ENCODE measurements around the gene GNA15.

GNA15 gene

DNA sequence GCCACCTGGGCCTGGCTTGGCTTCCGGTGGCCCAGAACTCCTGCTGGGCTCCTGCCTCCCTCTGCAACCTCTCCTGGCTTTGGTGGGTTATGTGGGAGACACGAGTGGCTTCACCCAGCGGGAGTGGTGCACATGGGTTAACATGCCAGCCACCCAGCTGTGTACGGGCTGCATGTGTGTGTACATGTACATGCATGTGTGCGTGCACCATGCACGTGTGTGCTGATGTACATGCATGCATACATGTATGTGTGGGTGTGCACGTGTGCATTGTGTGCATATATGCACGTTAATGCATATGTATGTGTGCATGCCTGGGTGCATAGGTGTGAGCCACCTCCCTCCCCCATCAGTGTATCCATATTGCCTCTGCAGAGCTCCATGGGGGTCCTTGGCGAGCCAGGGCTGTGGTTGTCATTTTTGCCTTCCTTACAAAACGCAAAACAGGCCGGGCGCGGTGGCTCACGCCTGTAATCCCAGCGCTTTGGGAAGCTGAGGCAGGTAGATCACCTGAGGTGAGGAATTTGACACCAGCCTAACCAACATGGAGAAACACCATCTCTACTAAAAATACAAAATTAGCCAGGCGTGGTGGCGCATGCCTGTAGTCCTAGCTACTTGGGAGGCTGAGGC lies 29.2 kb upstream of the GNA15 start:
- DNase-seq (ENCODE audit: low read depth, low spot score), result no peak

DNA sequence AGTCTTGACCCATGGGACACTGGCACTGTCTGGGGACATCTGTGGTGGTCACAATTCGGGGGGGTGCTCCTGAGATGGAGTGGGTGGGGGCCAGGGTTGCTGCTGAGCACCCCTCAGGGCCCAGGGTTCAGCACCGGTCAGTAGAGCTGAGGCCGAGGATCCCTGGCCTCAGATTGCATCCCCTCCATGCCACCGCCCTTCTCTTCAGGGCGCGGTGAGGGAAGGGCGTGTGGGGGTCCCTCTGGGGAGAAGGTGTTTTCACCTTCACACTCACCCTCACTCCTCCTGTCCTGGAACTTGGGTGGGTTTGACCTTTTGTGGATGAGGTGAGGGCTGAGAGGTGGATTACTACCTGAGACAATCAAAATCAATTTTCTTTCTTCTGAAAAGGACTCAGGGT lies 28.2 kb upstream of the GNA15 start:
- DNase-seq (ENCODE audit: low read depth, low spot score), result no peak

DNA sequence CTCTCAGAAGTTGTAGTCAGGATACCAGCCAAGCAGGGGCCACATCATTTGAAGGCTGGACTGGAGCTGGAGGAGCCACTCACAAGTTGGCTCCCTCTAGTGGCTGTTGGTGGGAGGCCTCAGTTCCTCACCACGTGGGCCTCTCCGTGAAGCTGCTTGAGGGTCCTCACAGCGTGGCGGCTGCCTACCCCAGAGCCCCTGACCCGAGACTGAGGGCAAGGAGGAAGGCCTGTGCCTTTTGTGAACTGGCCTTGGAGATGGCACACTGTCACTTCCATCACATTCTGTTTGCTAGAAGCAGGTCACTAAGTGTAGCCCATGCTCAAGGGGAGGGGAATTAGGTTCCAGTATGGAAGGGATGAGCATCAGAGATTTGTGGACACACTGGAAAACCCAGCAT lies 27.1 kb upstream of the GNA15 start:
- no peak for DNase-seq (ENCODE audit: low read depth, low spot score)

DNA sequence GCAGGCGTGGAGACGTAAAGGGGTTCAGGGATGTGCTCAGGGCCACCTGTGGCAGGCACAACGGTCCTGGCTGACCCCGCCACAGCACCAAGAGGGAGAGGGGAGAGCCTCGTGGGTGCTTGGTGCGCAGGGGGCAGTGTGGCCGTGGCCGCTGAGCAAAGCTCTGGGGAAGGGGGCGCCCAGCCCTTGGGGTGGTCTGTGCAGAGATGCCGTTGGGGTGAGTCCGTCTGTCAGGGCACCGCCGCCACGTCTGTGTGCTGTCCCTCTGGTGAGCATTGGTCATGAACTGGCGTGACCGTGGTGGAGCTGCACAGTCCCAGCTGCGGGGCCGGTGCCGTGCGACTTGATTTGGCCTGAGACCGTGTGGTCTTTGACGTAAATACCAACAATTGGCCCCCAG lies 26.3 kb upstream of the GNA15 start:
- no peak for DNase-seq (ENCODE audit: low read depth, low spot score)

DNA sequence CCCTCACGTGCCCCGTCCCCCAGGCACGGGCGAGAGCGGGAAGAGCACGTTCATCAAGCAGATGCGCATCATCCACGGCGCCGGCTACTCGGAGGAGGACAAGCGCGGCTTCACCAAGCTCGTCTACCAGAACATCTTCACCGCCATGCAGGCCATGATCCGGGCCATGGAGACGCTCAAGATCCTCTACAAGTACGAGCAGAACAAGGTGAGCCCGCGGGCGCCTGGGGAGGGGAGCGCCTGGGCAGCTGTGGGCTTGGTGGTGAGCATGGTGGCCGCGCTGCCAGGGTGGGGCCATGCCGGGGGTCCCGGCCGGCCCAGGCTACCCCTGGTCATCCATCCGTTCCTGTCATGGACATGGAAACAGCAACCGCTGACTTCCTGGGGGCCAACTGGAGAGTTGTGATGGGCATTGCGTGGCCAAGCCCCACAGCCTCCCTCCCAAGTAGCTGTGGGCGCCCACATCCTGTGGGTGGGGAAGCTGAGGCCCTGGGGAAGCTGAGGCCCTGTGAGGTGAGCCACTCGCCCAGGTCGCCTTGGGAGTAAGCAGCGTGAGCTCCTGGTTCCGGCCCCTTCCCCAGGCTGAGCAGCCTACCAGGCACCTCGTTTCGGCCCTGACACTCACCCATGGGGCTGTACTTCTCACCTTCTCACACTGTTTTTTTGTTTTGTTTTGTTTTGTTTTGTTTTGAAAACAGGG lies 25.6 kb upstream of the GNA15 start:
- DNase-seq (ENCODE audit: low read depth, low spot score), result no peak

DNA sequence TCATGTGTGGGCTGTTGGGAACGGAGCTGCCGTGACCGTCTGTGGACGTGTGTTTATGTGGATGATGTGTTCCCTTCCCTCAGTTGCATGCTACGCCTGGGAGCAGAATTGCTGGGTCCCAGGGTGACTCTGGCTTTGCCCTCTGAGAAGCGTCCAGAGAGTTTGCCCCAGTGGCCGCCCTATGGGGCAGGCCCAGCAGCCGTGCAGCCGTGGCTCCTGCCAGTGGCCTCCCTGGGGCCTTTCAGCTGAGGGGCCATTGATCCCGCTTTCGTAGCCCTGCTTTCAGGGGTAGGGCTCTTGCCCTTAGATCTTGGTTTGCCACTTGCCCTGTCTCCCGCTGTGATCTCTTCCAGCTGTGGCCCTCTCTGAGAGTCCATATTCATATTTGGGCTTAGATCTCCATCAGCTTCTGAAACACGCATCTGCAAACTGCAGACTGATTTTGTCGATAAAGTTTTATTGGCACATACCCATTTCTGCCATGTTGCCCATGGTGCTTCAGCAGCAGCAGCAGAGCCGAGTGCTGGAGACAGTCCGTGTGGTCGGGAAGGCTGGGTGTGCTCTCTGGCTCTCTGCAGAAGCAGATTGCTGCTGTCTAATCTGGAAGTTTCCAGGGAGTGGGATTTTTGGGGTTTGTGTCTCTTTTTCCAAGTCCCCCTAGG lies 24.1 kb upstream of the GNA15 start:
- no peak for DNase-seq (ENCODE audit: low read depth, low spot score)

DNA sequence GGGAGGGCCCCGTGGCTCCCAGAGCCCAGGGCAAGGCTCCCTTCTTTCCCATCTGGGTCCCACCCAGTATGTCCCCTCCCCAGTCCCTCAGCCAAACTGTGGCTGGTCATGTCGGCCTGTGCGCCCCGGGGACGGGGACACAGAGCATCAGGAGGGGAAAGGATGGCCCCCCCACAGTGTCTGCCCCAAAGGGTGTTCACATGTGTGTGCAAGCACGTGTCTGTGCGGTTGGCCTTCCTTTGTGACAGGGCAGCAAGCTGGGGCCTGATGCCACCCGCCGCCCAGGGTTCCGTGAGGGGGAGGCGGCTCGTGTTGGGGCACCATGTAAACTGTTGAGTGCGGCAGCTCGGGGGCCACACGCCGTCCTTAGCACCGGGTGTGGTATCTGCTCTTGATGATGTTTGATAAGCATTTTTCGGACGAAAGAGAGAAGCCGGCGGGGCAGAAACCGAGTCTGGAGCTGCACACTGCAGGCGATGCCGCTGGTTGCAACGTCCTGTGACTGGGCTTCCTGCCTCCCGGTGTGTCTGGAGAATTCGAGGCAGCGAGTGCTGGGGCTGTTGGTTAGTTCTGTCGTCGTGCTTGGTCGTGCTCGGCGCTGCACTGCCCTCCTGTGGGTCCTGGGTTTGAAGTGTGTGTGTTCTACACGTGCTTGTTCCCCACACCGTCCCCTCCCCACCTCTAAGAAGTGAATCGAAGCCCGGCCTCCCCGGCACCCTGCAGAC lies 23.3 kb upstream of the GNA15 start:
- DNase-seq (ENCODE audit: low read depth, low spot score), result no peak

DNA sequence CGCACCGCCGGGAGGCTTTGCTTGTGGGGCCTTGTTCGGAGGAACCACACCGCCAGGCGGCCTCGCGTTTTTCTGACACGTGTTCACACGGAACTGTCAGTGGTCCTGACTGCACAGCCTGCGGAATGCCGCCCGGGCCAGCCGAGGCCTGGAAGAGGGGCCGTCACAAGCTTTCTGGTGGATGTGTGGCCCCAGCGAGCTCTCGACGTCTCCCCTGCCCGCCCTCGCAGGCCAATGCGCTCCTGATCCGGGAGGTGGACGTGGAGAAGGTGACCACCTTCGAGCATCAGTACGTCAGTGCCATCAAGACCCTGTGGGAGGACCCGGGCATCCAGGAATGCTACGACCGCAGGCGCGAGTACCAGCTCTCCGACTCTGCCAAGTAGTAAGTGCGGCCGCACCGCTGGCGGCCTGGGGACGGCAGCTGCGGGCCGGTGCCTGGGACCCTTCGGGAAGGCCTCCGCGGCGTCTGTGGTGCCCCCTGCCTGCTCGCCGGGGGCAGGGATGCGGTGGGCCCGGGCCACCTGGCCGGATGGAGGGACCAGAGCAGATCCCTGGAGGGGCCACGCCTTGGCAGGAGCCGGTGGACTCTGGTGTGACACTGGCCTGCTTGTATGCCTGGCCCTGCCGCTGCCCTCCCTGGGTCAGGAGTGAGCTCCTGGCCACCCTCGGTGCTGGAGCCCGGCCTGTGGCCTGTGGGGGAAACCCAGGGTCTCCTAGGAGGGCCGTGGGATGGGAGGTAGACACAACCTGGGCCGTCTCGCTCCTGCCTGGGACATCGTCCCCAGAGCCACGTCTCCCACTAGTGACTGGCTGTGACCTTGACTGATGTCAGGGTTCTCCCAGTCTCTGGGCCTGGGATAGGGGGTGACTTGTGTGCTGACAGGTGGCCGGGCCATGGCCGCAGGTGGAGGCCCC lies 22.5 kb upstream of the GNA15 start:
- DNase-seq (ENCODE audit: low read depth, low spot score), result no peak

DNA sequence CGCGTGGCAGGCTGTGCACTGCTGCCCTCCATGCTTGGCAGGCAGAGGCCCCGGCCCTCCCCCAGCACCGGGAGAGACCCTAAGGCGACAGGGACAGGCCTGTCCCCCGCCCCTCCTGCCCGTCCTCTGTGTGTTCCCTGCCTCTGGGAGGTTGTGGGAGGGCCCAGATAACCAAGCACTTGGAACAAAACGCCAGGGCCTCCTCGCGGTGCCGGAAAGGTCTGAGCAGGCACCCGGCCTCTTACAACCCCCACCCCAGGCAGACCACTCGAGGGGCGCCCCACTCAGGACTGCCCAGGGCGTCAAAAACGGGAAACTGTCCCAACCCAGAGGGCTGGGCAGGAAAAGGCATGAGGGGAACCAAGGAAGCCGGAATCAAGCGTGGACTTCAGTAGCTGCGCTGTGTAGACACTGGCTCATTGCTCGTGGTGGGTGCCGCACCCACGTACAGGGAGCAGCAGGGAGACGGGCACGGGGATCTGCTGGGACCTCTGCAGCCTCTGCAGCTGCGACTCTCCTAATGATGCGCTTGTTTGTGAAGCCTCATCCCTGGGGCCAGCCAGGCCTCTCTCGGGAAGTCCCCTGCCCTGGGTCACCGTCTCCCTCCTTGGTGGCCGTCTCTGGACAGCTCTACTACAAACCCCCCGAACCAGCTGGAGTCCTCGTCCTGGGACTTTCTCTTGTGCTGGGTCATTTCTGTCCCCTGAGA lies 21.7 kb upstream of the GNA15 start:
- no peak for DNase-seq (ENCODE audit: low read depth, low spot score)

DNA sequence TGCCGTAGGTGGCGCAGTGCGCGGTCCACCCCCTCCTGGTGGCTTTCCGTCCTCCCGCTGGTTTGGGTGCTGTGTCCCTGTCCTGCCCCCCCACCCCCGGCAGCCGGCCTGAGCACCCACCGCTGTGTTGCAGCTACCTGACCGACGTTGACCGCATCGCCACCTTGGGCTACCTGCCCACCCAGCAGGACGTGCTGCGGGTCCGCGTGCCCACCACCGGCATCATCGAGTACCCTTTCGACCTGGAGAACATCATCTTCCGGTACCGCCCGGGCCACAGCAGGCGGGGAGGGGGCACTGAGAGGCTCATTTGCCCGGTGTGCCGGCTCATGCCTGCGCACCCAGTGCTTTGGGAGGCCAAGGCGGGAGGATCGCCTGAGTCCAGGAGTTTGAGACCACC lies 21.0 kb upstream of the GNA15 start:
- no peak for DNase-seq (ENCODE audit: low read depth, low spot score)

DNA sequence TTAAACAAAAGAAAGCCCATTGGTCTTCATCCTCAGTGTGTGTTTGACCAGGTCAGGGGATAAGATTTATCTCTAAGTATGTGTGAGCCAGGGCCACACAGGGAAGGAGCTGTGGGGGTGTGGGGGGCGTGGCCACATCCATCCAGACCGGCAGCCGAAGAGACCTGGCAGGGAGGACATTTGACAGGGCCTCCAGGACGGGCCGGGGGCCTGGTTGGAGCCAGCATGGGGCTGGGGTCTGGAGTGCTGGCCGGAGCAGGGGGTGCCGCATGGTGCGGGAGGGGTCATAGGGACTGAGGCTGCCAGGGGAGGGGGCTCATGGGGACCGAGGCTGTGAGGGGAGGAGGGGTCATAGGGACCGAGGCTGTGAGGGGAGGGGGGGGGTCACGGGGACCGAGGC lies 20.4 kb upstream of the GNA15 start:
- no peak for DNase-seq (ENCODE audit: low read depth, low spot score)

DNA sequence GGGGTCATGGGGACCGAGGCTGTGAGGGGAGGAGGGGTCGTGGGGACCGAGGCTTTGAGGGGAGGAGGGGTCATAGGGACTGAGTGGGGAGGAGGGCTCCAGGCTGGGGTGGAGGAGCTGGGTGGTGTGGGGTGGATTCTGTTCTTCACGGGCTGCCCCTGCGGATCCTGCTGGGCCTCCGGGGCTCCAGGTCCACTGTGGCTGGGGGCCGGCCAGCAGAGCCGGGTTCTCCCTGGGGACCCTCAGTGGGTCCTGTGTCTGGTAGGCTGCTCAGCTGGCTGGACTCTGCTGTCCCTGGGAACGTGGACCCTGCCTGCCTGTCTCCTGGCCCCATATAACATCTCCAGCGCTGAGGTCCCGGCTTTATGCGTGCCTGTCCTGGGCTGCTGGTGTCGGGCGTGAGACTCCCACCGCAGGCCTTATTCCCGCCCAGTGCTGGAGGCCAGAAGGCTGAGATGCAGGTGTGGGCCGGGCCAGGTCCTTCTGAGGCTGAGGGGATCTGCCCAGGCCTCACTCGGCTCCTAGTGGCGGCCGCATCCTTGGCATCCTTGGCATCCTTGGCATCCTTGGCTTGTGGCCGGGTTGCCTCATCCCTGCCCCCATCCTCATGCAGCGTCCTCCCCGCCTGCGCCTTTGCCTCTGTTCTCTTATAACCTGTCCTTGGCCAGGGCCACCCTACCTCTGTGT lies 19.8 kb upstream of the GNA15 start:
- DNase-seq (ENCODE audit: low read depth, low spot score), result no peak

DNA sequence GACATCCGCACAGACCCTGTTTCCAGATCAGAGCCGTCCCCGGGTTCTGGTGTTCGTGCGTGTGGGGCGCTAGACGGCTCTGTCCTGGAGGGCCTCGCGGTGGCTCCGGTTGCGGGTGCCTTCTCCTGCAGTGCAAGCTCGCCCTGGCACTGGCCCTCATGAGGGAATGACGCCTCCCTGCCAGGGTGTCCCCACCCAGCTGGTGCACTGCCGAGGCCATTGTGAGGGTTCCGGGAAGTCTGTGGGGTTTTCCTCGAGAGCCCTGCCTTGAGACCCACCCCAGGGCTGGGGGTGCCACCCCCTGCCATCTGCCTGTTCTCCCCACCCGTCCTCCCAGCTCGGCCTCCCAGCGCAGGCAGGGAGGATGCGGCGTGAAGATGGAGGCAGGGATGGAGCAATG lies 19.2 kb upstream of the GNA15 start:
- no peak for DNase-seq (ENCODE audit: low read depth, low spot score)

DNA sequence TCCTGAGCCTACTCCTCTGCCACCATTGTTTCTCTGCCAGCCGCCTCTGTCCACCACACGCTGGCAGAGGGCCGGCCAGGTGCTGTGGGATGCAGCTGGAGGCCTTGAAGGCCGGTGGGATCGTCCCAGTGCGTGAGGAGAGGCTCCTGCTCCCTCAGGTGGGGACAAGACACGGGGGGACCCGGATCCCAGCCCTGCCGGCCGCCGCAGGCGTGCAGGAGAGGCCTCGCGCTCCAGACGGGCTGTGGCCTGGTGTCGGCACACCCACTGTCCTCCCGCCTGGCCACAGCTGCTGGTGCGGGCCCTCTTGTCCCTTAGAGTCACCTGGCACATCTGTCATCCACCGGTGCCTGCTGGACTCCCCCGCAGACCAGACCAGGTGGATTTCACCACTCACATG lies 18.1 kb upstream of the GNA15 start:
- no peak for DNase-seq (ENCODE audit: low read depth, low spot score)

DNA sequence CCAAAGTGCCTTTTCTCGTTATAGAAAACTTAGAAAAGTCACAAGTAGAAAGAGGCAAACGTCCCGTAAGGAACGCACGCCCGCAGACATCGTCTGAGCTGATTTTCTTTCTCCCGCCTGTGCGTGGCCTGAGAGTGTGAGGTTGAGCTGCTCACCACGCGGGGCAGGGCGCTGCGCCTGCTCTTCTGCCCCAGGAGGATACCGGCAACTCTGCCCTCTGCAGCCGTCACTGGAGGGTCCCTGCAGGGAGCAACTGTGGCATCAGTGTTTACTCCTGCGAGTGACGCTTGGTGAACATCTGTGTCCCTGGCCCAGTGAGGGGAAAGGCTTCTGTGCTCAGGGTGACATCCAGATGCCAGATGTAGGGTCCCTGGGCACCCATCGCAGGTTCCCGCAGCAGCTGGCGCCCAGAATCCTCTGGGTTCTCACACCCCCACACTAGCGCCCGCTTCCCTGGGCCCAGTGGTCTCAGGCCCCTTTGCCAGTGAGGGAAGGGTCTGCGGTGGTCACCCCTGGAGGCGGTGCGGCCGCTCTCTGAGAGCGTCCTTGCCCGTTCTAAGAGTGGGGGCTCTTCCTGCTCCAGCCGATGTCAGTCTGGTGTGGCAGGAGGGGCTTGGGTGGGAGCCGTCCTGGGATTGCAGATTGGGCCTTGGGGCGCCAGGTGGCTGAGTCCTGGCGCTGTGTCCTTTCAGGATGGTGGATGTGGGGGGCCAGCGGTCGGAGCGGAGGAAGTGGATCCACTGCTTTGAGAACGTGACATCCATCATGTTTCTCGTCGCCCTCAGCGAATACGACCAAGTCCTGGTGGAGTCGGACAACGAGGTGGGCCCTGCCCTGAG lies 17.4 kb upstream of the GNA15 start:
- DNase-seq (ENCODE audit: low read depth, low spot score), result no peak

DNA sequence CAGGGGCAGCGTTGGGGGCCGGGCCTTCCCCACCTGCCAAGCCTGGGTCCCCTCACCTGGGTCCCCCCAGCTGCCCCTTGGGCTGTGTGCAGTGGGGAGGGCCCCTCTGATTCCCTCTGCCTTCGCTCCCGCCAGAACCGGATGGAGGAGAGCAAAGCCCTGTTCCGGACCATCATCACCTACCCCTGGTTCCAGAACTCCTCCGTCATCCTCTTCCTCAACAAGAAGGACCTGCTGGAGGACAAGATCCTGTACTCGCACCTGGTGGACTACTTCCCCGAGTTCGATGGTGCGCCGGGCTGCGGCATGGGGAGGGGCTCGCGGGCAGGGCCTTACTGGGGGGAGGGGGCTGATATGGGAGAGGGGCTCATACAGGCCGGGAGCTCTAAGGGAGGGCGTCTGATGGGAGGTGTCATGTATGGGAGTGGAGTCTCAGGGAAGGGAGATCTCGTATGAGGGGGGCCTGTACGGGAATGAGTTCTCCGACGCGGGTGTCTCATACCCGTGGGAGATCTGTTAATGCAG lies 16.7 kb upstream of the GNA15 start:
- DNase-seq (ENCODE audit: low read depth, low spot score), result no peak

DNA sequence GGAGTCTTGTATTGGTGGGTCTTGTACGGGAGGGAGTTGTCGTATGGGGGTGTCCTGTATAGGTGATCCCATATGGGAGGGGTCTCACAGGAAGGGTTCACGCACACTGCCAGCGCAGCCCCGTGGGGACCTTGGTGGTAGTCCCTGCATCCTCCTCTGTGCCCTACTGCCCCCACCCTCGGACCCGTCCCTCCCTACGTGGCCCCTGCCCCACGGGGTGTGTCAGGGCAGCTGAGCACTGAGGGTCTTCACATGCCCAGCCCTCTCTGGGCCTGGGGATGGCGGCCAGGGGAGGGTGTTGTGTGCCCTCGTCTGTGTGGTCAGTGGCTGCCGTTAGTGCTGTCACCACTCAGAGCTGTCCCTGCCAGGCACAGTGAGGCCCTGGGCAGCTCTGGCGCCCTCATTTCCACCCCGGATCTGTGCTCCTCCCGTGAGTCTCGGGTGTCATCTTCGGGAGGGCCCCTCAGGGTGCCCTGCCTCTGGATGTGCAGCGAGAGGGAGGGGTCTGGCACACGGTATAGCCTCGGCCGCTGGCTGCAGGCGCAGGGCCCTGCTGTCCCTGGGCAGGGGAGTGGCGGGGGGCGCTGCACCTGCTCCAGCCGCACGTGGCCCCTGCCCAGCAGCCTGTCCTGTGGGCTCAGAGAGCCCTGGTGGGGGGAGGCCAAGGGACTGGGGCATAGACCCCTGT lies 16.0 kb upstream of the GNA15 start:
- DNase-seq (ENCODE audit: low read depth, low spot score), result no peak

DNA sequence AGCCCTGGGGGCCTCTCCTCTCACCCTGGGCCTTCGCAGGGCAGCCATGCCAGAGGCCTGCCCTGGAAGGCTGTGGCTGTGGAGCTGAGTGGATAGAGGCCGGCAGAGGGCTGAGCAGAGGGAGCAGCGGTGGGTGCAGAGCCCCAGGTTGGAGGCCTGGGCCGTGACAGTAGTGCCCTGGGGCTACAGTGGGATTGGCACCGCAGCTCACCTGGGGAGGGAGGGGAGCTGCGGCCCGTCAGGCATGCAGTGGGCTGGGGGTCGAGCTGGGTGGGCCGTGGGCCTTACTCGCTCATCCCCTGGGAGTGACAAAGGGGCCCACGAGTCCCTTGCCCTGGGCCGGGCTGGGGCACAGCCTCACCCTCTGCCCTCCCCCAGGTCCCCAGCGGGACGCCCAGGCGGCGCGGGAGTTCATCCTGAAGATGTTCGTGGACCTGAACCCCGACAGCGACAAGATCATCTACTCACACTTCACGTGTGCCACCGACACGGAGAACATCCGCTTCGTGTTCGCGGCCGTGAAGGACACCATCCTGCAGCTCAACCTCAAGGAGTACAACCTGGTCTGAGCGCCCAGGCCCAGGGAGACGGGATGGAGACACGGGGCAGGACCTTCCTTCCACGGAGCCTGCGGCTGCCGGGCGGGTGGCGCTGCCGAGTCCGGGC lies 15.1 kb upstream of the GNA15 start:
- no peak for DNase-seq (ENCODE audit: low read depth, low spot score)

Measured in smooth muscle cell of the brain vasculature (primary cell).